Esophagus squamous epithelium (tissue), 4 donors: ENCODE measurements around the gene FAM193B.

ENCODE experiments used
- CTCF ChIP-seq, 6 experiments: fragments of 450-650 bp in 4 of 6; fragments of 200-600 bp in 2 of 6; sonication (generic) in 2 of 6; IDR thresholded peaks; one replicate each; pipeline ENCODE4 v1.5.1; 2016 to 2019; ENCODE audit warnings: antibody characterized with exemption in 6 of 6, mild to moderate bottlenecking in 4 of 6, moderate library complexity in 4 of 6
- POLR2A ChIP-seq, 4 donors: fragments of 450-650 bp; IDR thresholded peaks; one replicate each; pipeline ENCODE4 v1.6.1; 2017; ENCODE audit warnings: antibody characterized with exemption in 4 of 4, mild to moderate bottlenecking in 4 of 4, moderate library complexity in 3 of 4

GRCh38 chr5:177497292-177498012, 56.9 kb downstream of the FAM193B start, which contains the start of gene PDLIM7:
- TF ChIP-seq CTCF (IDR thresholded peaks at IDR 0.05), result peak in 1 of 6 experiments; percentile 21
- peak in 2 of 4 donors; percentile 94 for TF ChIP-seq POLR2A (IDR thresholded peaks at IDR 0.05)
